GM12878 (cell line): ENCODE data around the gene HSPB1. TPM values are rescaled to one million over a fixed set of nuclear protein-coding genes. Genes with fewer than 3 reads are reported as not detected.

Experiments
- ATAC-seq: fragments of 200-7000 bp; cut with Tn5 transposase; 3 replicates; pipeline ENCODE4 v1.9.1; 2020; ENCODE audit warnings: mild to moderate bottlenecking, moderate library complexity
- BruUV-seq: library from RNA; stranded (reverse); fragments of 400-500 nt; replicated peaks from 2 replicates; lab custom pipeline; 2021; lab: Mats Ljungman, UMichigan
- CTCF ChIA-PET: fragments of 300-600 bp; sonication (Branson Sonifier 250); formaldehyde crosslinking; extraction: SDS; loops from one replicate; lab custom pipeline; 2021; ENCODE audit warnings: inconsistent platforms; lab: Yijun Ruan, JAX
- POLR2A ChIA-PET: fragments of 350-600 bp; formaldehyde crosslinking; extraction: SDS; loops from one replicate; lab custom pipeline; 2021; ENCODE audit warnings: inconsistent platforms; lab: Charles Lee
- RAD21 ChIA-PET: fragments of 300-600 bp; sonication (Branson Sonifier 250); formaldehyde crosslinking; loops from one replicate; lab custom pipeline; 2023; ENCODE audit warnings: antibody characterized with exemption; ENCODE audit not compliant: unreplicated experiment; lab: Charles Lee
- SMC1A ChIA-PET: fragments of 300-600 bp; sonication (Branson Sonifier 250); formaldehyde crosslinking; loops from one replicate; lab custom pipeline; 2023; ENCODE audit not compliant: unreplicated experiment, uncharacterized antibody; lab: Charles Lee
- DNase-seq: peaks from one replicate; pipeline ENCODE4 v3.0.0-alpha.2; 2011; ENCODE audit warnings: low read depth, low spot score
- FAIRE-seq: peaks from 3 replicates; lab custom pipeline; 2011; peaks lifted over from hg19 to GRCh38; lab: Jason Lieb, UNC
- H2AFZ ChIP-seq: 2 replicates; pipeline ENCODE4 v1.6.0; 2011; ENCODE audit warnings: low read depth, low read length, control low read depth; ENCODE audit not compliant: control insufficient read depth
- H3K27ac ChIP-seq: 2 replicates; pipeline ENCODE4 v1.5.1; 2011; ENCODE audit warnings: control low read depth; ENCODE audit not compliant: control insufficient read depth, insufficient read depth
- H3K27me3 ChIP-seq, 2 experiments: replicated peaks in 1 of 2; 2 replicates each; pipeline versions ENCODE4 v1.6.0 to v1.6.1; 2011; ENCODE audit warnings: low read length in 1 of 2; ENCODE audit not compliant: control insufficient read depth in 2 of 2, insufficient read depth in 2 of 2
- H3K36me3 ChIP-seq, 2 experiments: 2 replicates each; pipeline ENCODE4 v1.5.1; 2011; ENCODE audit warnings: low read length in 1 of 2; ENCODE audit not compliant: control insufficient read depth in 2 of 2, insufficient read depth in 2 of 2
- H3K4me1 ChIP-seq: 2 replicates; pipeline ENCODE4 v1.6.1; 2011; ENCODE audit warnings: mild to moderate bottlenecking, low read length, moderate library complexity, mixed read lengths; ENCODE audit not compliant: control insufficient read depth, insufficient read depth
- H3K4me2 ChIP-seq: 2 replicates; pipeline ENCODE4 v1.6.0; 2011; ENCODE audit warnings: control low read depth; ENCODE audit not compliant: control insufficient read depth, insufficient read depth
- H3K4me3 ChIP-seq: fragments of 200-600 bp; sonication (generic); 2 replicates; pipeline ENCODE4 v1.5.1; 2016
- H3K79me2 ChIP-seq: 2 replicates; pipeline ENCODE4 v1.6.0; 2011; ENCODE audit warnings: low read length; ENCODE audit not compliant: control insufficient read depth, insufficient read depth
- H3K9ac ChIP-seq: 2 replicates; pipeline ENCODE4 v1.8.0; 2011; ENCODE audit warnings: low read length, control low read depth, mixed read lengths; ENCODE audit not compliant: control insufficient read depth, insufficient read depth
- H3K9me3 ChIP-seq: replicated peaks from 3 replicates; pipeline ENCODE4 v1.5.1; 2011; ENCODE audit warnings: mild to moderate bottlenecking, low read length; ENCODE audit not compliant: control insufficient read depth, insufficient read depth
- H4K20me1 ChIP-seq: 2 replicates; pipeline ENCODE4 v1.6.0; 2011; ENCODE audit not compliant: control insufficient read depth, insufficient read depth
- BCL11A ChIP-seq: IDR thresholded peaks from 2 replicates; pipeline ENCODE4 v1.6.1; 2011; ENCODE audit warnings: low read depth, low read length
- CREB1 ChIP-seq: IDR thresholded peaks from 2 replicates; pipeline ENCODE4 v1.6.1; 2012; ENCODE audit warnings: low read depth, mild to moderate bottlenecking, inconsistent platforms
- CREM ChIP-seq: IDR thresholded peaks from 2 replicates; pipeline ENCODE4 v1.6.1; 2014; ENCODE audit warnings: antibody characterized with exemption, low read depth
- FOXK2 ChIP-seq: fragments of 450-650 bp; IDR thresholded peaks from 2 replicates; pipeline ENCODE4 v1.6.1; 2017; ENCODE audit warnings: mild to moderate bottlenecking, moderate library complexity
- NKRF ChIP-seq: fragments of 450-650 bp; conservative IDR thresholded peaks from 2 replicates; pipeline ENCODE4 v1.6.1; 2017; ENCODE audit warnings: mild to moderate bottlenecking, moderate library complexity
- NR2F1 ChIP-seq: fragments of 450-650 bp; conservative IDR thresholded peaks from 2 replicates; pipeline ENCODE4 v1.6.1; 2017; ENCODE audit warnings: mild to moderate bottlenecking
- RFX5 ChIP-seq: IDR thresholded peaks from 2 replicates; pipeline ENCODE4 v1.6.1; 2011; ENCODE audit warnings: low read depth, low read length, improper control_type of control experiment
- RUNX3 ChIP-seq: IDR thresholded peaks from 2 replicates; pipeline ENCODE4 v1.6.1; 2012; ENCODE audit warnings: low read length, inconsistent platforms
- SRF ChIP-seq, 2 experiments: IDR thresholded peaks; 2 replicates each; pipeline ENCODE4 v1.6.1; 2011; ENCODE audit warnings: low read depth in 2 of 2, low read length in 2 of 2, mild to moderate bottlenecking in 1 of 2, moderate library complexity in 1 of 2
- TCF3 ChIP-seq: IDR thresholded peaks from 2 replicates; pipeline ENCODE4 v1.6.1; 2012; ENCODE audit warnings: low read depth, mild to moderate bottlenecking, low read length, borderline replicate concordance; ENCODE audit not compliant: insufficient read depth
- ZNF384 ChIP-seq: IDR thresholded peaks from 2 replicates; pipeline ENCODE4 v1.6.1; 2012; ENCODE audit warnings: low read depth, mild to moderate bottlenecking, low read length, improper control_type of control experiment, borderline replicate concordance
- ZNF592 ChIP-seq: fragments of 450-650 bp; IDR thresholded peaks from 2 replicates; pipeline ENCODE4 v1.6.1; 2017; ENCODE audit warnings: mild to moderate bottlenecking, moderate library complexity
- WGBS: methylation state at CpG from one replicate; pipeline ENCODE4 v1.1.6; 2016; ENCODE audit warnings: low lambda C conversion rate; ENCODE audit not compliant: insufficient replicate concordance, insufficient coverage; ENCODE audit errors: missing lambda C conversion rate; 5-methylcytosine and 5-hydroxymethylcytosine counted together
- in situ Hi-C: fragments of 300-500 bp; cut with MboI; formaldehyde crosslinking; loops from 9 replicates; pipeline ENCODE4 v1.14.3; 2018; ENCODE audit warnings: mixed read lengths
- intact Hi-C: fragments of 100-400 bp; cut with micrococcal nuclease; formaldehyde crosslinking; loops from one replicate; pipeline ENCODE4 v1.14.2; 2022; ENCODE audit not compliant: unreplicated experiment
- polyA plus RNA-seq, 11 experiments: library from polyadenylated mRNA; depleted of rRNA in 4 of 11; unstranded in 6 of 11; stranded (reverse) in 5 of 11; fragments of >200 nt; fragmentation: Nextera tagmentation in 4 of 11; fragmentation: Illumina TruSeq in 1 of 11; extraction: Ambion mirVana in 4 of 11; extraction: Trizol in 1 of 11; gene quantifications; 1 replicate in 1 of 11; 2 replicates in 10 of 11; pipeline versions ENCODE4 v1.2.1 to v1.2.3, GENCODE V29; 2011 to 2016; ENCODE audit warnings: inconsistent platforms in 2 of 11, missing spikeins in 2 of 11, low read depth in 1 of 11
- total RNA-seq, 4 experiments: library from RNA; depleted of rRNA in 3 of 4; stranded (reverse); fragments of >200 nt in 3 of 4; fragmentation: Illumina TruSeq in 1 of 4; extraction: Trizol in 1 of 4; gene quantifications; 2 replicates each; pipeline versions ENCODE4 v1.2.1 to v1.2.3, GENCODE V29; 2013 to 2021
- TF ChIP-seq, protein P1 (sequence below): fragments of 450-650 bp; IDR thresholded peaks from 2 replicates; pipeline ENCODE4 v1.6.1; 2014; ENCODE audit warnings: mild to moderate bottlenecking
- TF ChIP-seq, protein P2 (sequence below): IDR thresholded peaks from 2 replicates; pipeline ENCODE4 v1.6.1; 2011; ENCODE audit warnings: mild to moderate bottlenecking, low read depth, low read length, moderate library complexity; ENCODE audit not compliant: insufficient replicate concordance
- TF ChIP-seq, protein P3 (sequence below): IDR thresholded peaks from 2 replicates; pipeline ENCODE4 v1.6.1; 2012; ENCODE audit warnings: low read depth, low read length, improper control_type of control experiment

HSPB1 gene
- total and polyA plus RNA-seq, 10 of the 15 experiments (the other 5 are each of a cell fraction or from before 2014, with no cell fraction given): 13.7 to 297 (median 62.0) TPM

- no peaks in the 10 kb centered on the region for H3K9me3 ChIP-seq
- H3K79me2 ChIP-seq: peaks cover 1% of the 10 kb centered on the region; the same call in 1 of the 2 replicates
- CTCF ChIA-PET: interaction anchor here (12.9 kb wide), 1 partner anchor 15 kb away, joined by 229 read pairs; no protein-coding TSS in a partner anchor
- RAD21 ChIA-PET: no interaction called here
- no peaks in the 10 kb centered on the region for H4K20me1 ChIP-seq
- no peaks in the 10 kb centered on the region for H3K27me3 ChIP-seq
- FAIRE-seq (no peak), DNase-seq (no peak), ATAC-seq (no peak)
- H3K4me3 ChIP-seq: no peak overlapping the region
- no peak overlapping the region for H3K4me2 ChIP-seq
- intact Hi-C loops: no loop called here
- peaks cover 3% of the 10 kb centered on the region for H3K4me1 ChIP-seq
- SMC1A ChIA-PET: interaction anchor here (2.0 kb wide), 1 partner anchor 9 kb away, joined by 8 read pairs; no protein-coding TSS in a partner anchor
- H2AFZ ChIP-seq: no peak overlapping the region
- no peaks in the 10 kb centered on the region; a peak in 1 of 4 replicates for H3K36me3 ChIP-seq
- BruUV-seq: no TSS peak
- 44% methylated on average over 7 of the region's 7 CpGs for WGBS
- in situ Hi-C loops: no loop called here
- H3K27ac ChIP-seq: no peak overlapping the region
- H3K9ac ChIP-seq: no peak overlapping the region
- POLR2A ChIA-PET: no interaction called here
- TF ChIP-seq TCF3 (no peak), CREB1 (no peak), RFX5 (no peak), CREM (no peak), RUNX3 (no peak), BCL11A (no peak), ZNF384 (no peak), ZNF592 (no peak), FOXK2 (no peak), NKRF (no peak), SRF (IDR thresholded peaks at IDR 0.05; ENCODE audit: low read depth in 2 of 2, low read length in 2 of 2) (no peak), NR2F1 (no peak)
- TF ChIP-seq, protein P1, sequence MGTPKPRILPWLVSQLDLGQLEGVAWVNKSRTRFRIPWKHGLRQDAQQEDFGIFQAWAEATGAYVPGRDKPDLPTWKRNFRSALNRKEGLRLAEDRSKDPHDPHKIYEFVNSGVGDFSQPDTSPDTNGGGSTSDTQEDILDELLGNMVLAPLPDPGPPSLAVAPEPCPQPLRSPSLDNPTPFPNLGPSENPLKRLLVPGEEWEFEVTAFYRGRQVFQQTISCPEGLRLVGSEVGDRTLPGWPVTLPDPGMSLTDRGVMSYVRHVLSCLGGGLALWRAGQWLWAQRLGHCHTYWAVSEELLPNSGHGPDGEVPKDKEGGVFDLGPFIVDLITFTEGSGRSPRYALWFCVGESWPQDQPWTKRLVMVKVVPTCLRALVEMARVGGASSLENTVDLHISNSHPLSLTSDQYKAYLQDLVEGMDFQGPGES: no peak
- TF ChIP-seq, protein P2, sequence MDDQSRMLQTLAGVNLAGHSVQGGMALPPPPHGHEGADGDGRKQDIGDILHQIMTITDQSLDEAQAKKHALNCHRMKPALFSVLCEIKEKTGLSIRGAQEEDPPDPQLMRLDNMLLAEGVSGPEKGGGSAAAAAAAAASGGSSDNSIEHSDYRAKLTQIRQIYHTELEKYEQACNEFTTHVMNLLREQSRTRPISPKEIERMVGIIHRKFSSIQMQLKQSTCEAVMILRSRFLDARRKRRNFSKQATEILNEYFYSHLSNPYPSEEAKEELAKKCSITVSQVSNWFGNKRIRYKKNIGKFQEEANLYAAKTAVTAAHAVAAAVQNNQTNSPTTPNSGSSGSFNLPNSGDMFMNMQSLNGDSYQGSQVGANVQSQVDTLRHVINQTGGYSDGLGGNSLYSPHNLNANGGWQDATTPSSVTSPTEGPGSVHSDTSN: no peak
- TF ChIP-seq, protein P3, sequence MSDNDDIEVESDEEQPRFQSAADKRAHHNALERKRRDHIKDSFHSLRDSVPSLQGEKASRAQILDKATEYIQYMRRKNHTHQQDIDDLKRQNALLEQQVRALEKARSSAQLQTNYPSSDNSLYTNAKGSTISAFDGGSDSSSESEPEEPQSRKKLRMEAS: no peak
Observed at GRCh38 chr7:76300166-76300731, 2.2 kb upstream of the HSPB1 start.
